Stimulated activated naive CD8-positive, alpha-beta T cell treated with anti-CD3 and anti-CD28 coated beads, Interleukin-15, Interleukin-2, amounts not matched to agents 100 U/mL and 50 U/mL, for 24 hours (primary cell): ENCODE data around the gene ATP6V0B.

Experiments used
- ATAC-seq: fragments of 150-1000 bp; cut with Tn5 transposase; one replicate; pipeline ENCODE4 v1.10.0; 2021
- DNase-seq: peaks from one replicate; pipeline ENCODE4 v3.0.0; 2021

Gene ATP6V0B

DNA sequence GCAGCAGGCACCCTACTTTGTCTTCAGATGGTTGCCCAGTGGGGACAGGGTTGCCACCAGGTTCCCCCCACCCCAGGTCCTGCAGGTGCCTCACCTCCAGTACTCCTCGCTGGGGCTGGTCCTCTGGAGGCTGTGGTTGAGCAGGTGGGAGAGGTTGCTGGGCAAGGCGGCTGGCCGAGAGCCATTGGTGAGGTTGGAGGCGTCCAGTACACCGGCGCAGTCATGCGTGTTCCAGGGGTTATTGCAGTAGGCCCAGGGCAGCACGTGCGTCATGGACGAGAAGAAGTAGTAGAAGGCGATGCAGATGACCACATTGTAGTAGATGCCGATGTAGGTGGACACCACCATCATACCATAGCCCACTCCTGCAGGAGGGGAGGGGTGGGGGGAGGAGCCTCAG, 33.5 kb downstream of the ATP6V0B start:
- no peak for ATAC-seq
- DNase-seq, result no peak

DNA sequence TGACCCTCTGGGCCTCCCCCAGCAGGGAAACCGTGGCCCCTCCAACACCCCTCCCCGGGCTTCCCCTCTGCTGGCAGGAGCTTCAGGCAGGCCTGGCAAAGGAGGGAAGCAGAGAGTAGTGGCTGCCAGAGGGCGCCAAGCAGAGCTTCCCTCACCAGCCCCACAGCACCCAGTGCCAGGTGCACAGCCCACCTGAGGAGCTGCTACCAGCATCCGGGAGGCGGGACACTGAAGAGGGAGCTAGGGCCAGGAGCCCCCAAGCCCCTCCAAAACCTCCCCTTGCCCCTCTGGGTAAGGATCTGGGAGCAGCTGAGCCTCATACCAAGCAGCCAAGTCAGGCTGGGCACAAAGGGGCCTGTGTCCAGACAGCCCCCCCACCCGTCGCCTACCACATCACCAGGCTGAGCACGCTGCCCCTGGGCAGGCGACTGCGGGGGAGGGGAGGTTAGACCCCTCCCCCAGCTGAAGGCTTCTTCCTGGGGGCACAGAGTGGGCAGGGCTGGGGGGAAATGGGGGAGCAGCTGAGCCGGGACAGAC, 36.2 kb downstream of the ATP6V0B start:
- ATAC-seq (no peak), DNase-seq (no peak)

GRCh38 chr1:44012404-44012803, 37.6 kb downstream of the ATP6V0B start:
- no peak for DNase-seq
- no peak for ATAC-seq

GRCh38 chr1:44012941-44013609, 38.3 kb downstream of the ATP6V0B start:
- ATAC-seq (no peak), DNase-seq (no peak)

DNA sequence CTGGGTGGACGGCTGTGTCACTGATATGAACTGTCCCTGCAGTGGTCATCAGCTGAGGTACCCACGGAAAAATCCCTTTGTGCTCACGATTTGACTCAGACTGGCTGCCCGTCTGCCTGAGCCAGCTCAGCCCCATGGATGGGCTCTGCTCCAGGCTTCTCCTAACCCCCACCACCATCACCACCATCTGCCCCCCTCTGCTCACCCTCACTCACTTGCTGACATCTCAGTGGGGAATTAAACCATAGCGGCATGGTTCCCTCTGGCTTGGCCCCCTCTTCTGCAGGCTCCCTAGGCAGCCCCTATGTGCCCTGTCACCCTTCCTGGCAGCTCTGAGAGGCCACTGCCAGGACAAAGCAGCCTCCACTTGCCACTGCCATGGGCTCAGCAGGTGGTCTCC, 39.2 kb downstream of the ATP6V0B start:
- no peak for DNase-seq
- no peak for ATAC-seq

- ATAC-seq (no peak), DNase-seq (no peak)
Observed at GRCh38 chr1:44014365-44015104, 39.8 kb downstream of the ATP6V0B start.

GRCh38 chr1:44015206-44015605, 40.4 kb downstream of the ATP6V0B start:
- DNase-seq, result no peak
- no peak for ATAC-seq

- ATAC-seq, result no peak
- DNase-seq, result no peak
Observed at GRCh38 chr1:44016041-44016889, 41.5 kb downstream of the ATP6V0B start.

GRCh38 chr1:44016890-44017400, 42.2 kb downstream of the ATP6V0B start:
- no peak for DNase-seq

DNA sequence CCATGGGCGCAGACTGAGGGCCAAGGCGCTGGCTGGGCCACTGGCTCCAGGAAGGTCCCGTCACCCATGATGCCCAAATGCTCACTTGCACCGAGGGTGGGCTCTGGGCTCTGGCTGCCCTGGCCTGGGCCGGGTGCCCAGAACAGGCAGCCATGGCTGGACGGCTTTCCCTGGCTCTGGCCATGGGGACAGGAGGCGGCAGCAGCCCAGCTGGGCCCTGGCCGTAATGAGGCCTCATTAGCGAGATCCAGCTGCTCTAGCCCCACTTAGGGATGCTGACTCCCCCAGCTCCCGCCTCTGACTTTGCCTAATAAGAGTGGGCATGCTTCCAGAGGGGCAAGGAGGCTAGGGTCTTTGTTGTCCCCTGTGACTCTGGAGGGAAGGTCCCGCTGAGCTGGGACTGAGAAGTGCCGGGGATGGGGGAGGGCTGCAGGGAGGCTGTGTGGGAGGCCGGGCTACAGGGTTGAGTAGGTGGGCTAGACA, 44.7 kb downstream of the ATP6V0B start:
- DNase-seq (no peak), ATAC-seq (no peak)

More at GRCh38 chr1:44016890-44017400, 42.2 kb downstream of the ATP6V0B start:
- no peak for ATAC-seq

- ATAC-seq (no peak), DNase-seq (no peak)
Observed at GRCh38 chr1:44020464-44020863, 45.7 kb downstream of the ATP6V0B start.

GRCh38 chr1:44021156-44021555, 46.4 kb downstream of the ATP6V0B start:
- ATAC-seq, result no peak
- DNase-seq, result no peak

GRCh38 chr1:44021581-44022321, 47.0 kb downstream of the ATP6V0B start:
- no peak for DNase-seq
- no peak for ATAC-seq

DNA sequence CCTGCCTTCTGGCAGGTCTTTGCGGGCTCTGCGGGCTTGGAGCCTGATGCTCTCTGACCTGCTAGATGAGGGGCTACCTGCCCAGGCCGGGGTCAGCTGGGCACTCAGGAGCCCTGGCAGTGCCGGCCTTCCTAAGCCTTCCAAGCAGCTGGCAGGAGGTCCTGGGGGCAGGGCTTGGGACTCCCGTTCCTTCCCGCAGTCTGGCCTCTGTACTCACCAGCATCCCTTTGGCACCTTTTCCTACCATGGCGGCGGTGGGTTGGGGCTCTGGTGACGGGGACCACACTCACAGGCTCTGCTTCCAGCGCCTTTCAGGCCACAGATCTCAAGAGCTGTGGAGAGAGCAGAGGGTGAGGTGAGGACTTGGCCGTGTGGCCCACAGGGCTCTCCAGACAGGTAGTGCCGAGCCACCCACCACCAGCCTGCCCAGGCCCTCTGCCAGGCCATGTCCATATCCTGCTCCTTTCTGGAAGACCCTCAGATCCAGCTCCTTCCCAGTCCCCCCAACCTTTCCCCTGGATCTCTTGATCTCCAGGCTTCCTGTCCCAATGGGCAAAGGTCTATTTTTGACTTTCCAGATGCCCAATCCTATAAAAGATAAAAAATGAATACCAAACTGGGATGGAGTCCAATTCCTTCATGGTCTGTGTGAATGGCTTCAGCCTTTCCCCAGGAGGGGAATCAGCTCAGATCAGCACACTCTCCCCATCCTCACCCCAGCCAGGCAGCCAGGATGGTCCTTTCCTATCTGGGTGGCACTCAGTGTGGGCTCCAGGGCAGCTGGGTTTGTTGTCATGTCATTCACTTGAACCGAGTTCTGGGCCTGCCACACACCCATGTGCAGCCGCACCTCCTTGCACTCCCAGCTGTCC, 49.5 kb downstream of the ATP6V0B start:
- no peak for DNase-seq
- ATAC-seq, result no peak

GRCh38 chr1:44024903-44025525, 50.3 kb downstream of the ATP6V0B start:
- DNase-seq (no peak), ATAC-seq (no peak)

- no peak for DNase-seq
- no peak for ATAC-seq
Observed at GRCh38 chr1:44025816-44026215, 51.1 kb downstream of the ATP6V0B start.

- ATAC-seq (no peak), DNase-seq (no peak)
Observed at GRCh38 chr1:44027320-44027719, 52.6 kb downstream of the ATP6V0B start.
